ENCODE data around the gene GALNS. TPM values are rescaled to one million over a fixed set of nuclear protein-coding genes. Genes with fewer than 3 reads are reported as not detected.
A peak's percentile ranks its signal among the peaks of the same experiment; 100 is the strongest.

Gene GALNS
- total and polyA plus RNA-seq, 2 of the 13 experiments (the other 11 are each of a cell fraction or from before 2014, with no cell fraction given) = 9.2 to 9.8 TPM

- TF ChIP-seq, protein P1, sequence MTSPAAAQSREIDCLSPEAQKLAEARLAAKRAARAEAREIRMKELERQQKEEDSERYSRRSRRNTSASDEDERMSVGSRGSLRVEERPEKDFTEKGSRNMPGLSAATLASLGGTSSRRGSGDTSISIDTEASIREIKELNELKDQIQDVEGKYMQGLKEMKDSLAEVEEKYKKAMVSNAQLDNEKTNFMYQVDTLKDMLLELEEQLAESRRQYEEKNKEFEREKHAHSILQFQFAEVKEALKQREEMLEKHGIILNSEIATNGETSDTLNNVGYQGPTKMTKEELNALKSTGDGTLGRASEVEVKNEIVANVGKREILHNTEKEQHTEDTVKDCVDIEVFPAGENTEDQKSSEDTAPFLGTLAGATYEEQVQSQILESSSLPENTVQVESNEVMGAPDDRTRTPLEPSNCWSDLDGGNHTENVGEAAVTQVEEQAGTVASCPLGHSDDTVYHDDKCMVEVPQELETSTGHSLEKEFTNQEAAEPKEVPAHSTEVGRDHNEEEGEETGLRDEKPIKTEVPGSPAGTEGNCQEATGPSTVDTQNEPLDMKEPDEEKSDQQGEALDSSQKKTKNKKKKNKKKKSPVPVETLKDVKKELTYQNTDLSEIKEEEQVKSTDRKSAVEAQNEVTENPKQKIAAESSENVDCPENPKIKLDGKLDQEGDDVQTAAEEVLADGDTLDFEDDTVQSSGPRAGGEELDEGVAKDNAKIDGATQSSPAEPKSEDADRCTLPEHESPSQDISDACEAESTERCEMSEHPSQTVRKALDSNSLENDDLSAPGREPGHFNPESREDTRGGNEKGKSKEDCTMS (CRISPR knock-in tag; conservative IDR thresholded peaks at IDR 0.05) = no peak
- TF ChIP-seq ZNF792 (CRISPR knock-in tag; IDR thresholded peaks at IDR 0.05) (no peak), ZNF343 (CRISPR knock-in tag; IDR thresholded peaks at IDR 0.05) (peak; percentile 65; the same call in 1 of the 2 replicates), ZNF441 (CRISPR knock-in tag; IDR thresholded peaks at IDR 0.05; ENCODE audit: borderline replicate concordance) (peak; percentile 73; the same call in 1 of the 2 replicates), ZNF891 (CRISPR knock-in tag; IDR thresholded peaks at IDR 0.05) (peak; percentile 68), ZBTB46 (CRISPR knock-in tag; IDR thresholded peaks at IDR 0.05; ENCODE audit: borderline replicate concordance) (0 out of 2 replicates have a peak, but pooled peaks have one; percentile 45), ATF5 (CRISPR knock-in tag; IDR thresholded peaks at IDR 0.05; ENCODE audit: low read depth) (no peak), PPARG (CRISPR knock-in tag; conservative IDR thresholded peaks at IDR 0.05) (0 out of 2 replicates have a peak, but pooled peaks have one; percentile 42), TOE1 (CRISPR knock-in tag; IDR thresholded peaks at IDR 0.05) (peak; percentile 35; the same call in 1 of the 2 replicates), ZUFSP (CRISPR knock-in tag; IDR thresholded peaks at IDR 0.05; ENCODE audit: borderline replicate concordance) (no peak), TAF15 (IDR thresholded peaks at IDR 0.05; ENCODE audit: low read depth, low read length, poor library complexity, severe bottlenecking) (no peak), ZFP41 (CRISPR knock-in tag; IDR thresholded peaks at IDR 0.05; ENCODE audit: borderline replicate concordance) (no peak; the same call in 1 of the 2 replicates), ZNF143 (CRISPR knock-in tag; IDR thresholded peaks at IDR 0.05) (0 out of 2 replicates have a peak, but pooled peaks have one; percentile 39), TBX3 (IDR thresholded peaks at IDR 0.05; ENCODE audit: borderline replicate concordance) (no peak), PRMT3 (CRISPR knock-in tag; IDR thresholded peaks at IDR 0.05; ENCODE audit: borderline replicate concordance, low read depth) (peak; percentile 78; the same call in 1 of the 2 replicates)
- TF ChIP-seq, protein P2, sequence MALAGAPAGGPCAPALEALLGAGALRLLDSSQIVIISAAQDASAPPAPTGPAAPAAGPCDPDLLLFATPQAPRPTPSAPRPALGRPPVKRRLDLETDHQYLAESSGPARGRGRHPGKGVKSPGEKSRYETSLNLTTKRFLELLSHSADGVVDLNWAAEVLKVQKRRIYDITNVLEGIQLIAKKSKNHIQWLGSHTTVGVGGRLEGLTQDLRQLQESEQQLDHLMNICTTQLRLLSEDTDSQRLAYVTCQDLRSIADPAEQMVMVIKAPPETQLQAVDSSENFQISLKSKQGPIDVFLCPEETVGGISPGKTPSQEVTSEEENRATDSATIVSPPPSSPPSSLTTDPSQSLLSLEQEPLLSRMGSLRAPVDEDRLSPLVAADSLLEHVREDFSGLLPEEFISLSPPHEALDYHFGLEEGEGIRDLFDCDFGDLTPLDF (CRISPR knock-in tag; IDR thresholded peaks at IDR 0.05) = peak; percentile 98
- TF ChIP-seq, protein P3, sequence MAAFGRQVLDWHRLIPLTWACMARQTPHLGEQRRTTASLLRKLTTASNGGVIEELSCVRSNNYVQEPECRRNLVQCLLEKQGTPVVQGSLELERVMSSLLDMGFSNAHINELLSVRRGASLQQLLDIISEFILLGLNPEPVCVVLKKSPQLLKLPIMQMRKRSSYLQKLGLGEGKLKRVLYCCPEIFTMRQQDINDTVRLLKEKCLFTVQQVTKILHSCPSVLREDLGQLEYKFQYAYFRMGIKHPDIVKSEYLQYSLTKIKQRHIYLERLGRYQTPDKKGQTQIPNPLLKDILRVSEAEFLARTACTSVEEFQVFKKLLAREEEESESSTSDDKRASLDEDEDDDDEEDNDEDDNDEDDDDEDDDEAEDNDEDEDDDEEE (CRISPR knock-in tag; IDR thresholded peaks at IDR 0.05) = peak; percentile 93; the same call in 1 of the 2 replicates
These were observed 53.3 kb downstream of the GALNS start, which contains the start of gene CDT1 (continued) for GRCh38 chr16:88803264-88803987.
